CD4-positive, alpha-beta T cell (primary cell): ENCODE results near the gene ZNF367. TPM values are rescaled to one million over a fixed set of nuclear protein-coding genes. Genes with fewer than 3 reads are reported as not detected.

Experiments used
- ATAC-seq: fragments of 200-7000 bp; cut with Tn5 transposase; one replicate; pipeline ENCODE4 v1.10.0; 2022; ENCODE audit warnings: mild to moderate bottlenecking; ENCODE audit not compliant: poor library complexity
- CTCF ChIA-PET: fragments of 350-600 bp; sonication (Branson Sonifier 250); formaldehyde crosslinking; loops from one replicate; lab custom pipeline; 2021; ENCODE audit warnings: antibody characterized with exemption, inconsistent platforms; lab: Charles Lee
- POLR2A ChIA-PET: fragments of 350-600 bp; sonication (Branson Sonifier 250); formaldehyde crosslinking; loops from one replicate; lab custom pipeline; 2021; ENCODE audit warnings: antibody characterized with exemption, inconsistent platforms; lab: Charles Lee
- DNase-seq, 14 experiments: peaks; one replicate each; pipeline ENCODE4 v3.0.0-alpha.2; 2013 to 2020; ENCODE audit warnings: mixed read lengths in 2 of 14
- H3K27ac ChIP-seq, 2 donors: one replicate each; pipeline versions ENCODE4 v1.5.1 to v1.7.0; 2013; ENCODE audit warnings: low read length in 2 of 2, low read depth in 1 of 2, mild to moderate bottlenecking in 1 of 2
- H3K27me3 ChIP-seq, 2 experiments: 1 replicate in 1 of 2; 2 replicates in 1 of 2; pipeline versions ENCODE4 v1.6.1 to v1.7.0; 2013; ENCODE audit warnings: low read length in 2 of 2, control low read depth in 1 of 2, mild to moderate bottlenecking in 1 of 2, moderate library complexity in 1 of 2; ENCODE audit not compliant: insufficient read depth in 2 of 2, control insufficient read depth in 1 of 2
- H3K36me3 ChIP-seq: one replicate; pipeline ENCODE4 v1.6.1; 2013; ENCODE audit warnings: low read length, control low read depth; ENCODE audit not compliant: insufficient read depth
- H3K4me1 ChIP-seq: one replicate; pipeline ENCODE4 v1.6.1; 2013; ENCODE audit warnings: low read length, control low read depth; ENCODE audit not compliant: insufficient read depth
- H3K4me3 ChIP-seq: one replicate; pipeline ENCODE4 v1.5.1; 2013; ENCODE audit warnings: mild to moderate bottlenecking, low read length, moderate library complexity
- H3K9me3 ChIP-seq, 2 experiments: 1 replicate in 1 of 2; 2 replicates in 1 of 2; pipeline versions ENCODE4 v1.6.1 to v1.7.0; 2013; ENCODE audit warnings: low read length in 2 of 2, mild to moderate bottlenecking in 2 of 2, control low read depth in 1 of 2, moderate library complexity in 1 of 2; ENCODE audit not compliant: control insufficient read depth in 1 of 2, insufficient read depth in 1 of 2
- H3K27ac Mint-ChIP-seq: one replicate; pipeline ENCODE4 v1.8.0; 2020; ENCODE audit warnings: mixed read lengths
- H3K27me3 Mint-ChIP-seq: one replicate; pipeline ENCODE4 v1.8.0; 2021; ENCODE audit warnings: mixed read lengths
- H3K36me3 Mint-ChIP-seq: one replicate; pipeline ENCODE4 v1.8.0; 2021; ENCODE audit warnings: low read depth, mixed read lengths
- H3K4me1 Mint-ChIP-seq: one replicate; pipeline ENCODE4 v1.8.0; 2021; ENCODE audit warnings: low read depth, mixed read lengths
- H3K4me3 Mint-ChIP-seq: one replicate; pipeline ENCODE4 v1.8.0; 2020; ENCODE audit warnings: mild to moderate bottlenecking, mixed read lengths
- H3K9me3 Mint-ChIP-seq: one replicate; pipeline ENCODE4 v1.8.0; 2020; ENCODE audit warnings: mixed read lengths
- CTCF ChIP-seq: fragments of 200-600 bp; IDR thresholded peaks from one replicate; pipeline ENCODE4 v1.8.0; 2022; ENCODE audit warnings: antibody characterized with exemption, mild to moderate bottlenecking
- intact Hi-C, 2 experiments: fragments of 100-400 bp; cut with DNase I in 1 of 2; cut with micrococcal nuclease in 1 of 2; formaldehyde crosslinking; loops; one replicate each; pipeline versions ENCODE4 v1.15.1 to v1.9.0; 2023 to 2025; cut with DNase I, micrococcal nuclease
- total RNA-seq, 174 experiments: library from RNA in 2 of 174; stranded (reverse) in 2 of 174; gene quantifications; one replicate each; pipeline ENCODE4 v1.2.3 and lab custom pipeline; 2021 to 2026

ZNF367 gene
- total RNA-seq, 2 experiments from 2014 or later: 6.5 to 6.7 TPM

GRCh38 chr9:96388144-96388543, 30.0 kb downstream of the ZNF367 start:
- POLR2A ChIA-PET: no interaction called here
- DNase-seq (no peak), ATAC-seq (no peak)
- no peak for TF ChIP-seq CTCF
- H3K36me3 ChIP-seq: peaks cover 10% of the 10 kb centered on the region
- Mint-ChIP-seq H3K27me3 (no peaks in the 10 kb centered on the region), H3K27ac (no peak overlapping the region), H3K9me3 (no peaks in the 10 kb centered on the region), H3K4me1 (peaks cover 7% of the 10 kb centered on the region), H3K4me3 (no peak overlapping the region), H3K36me3 (peaks cover 34% of the 10 kb centered on the region)
- CTCF ChIA-PET: no interaction called here
- H3K27me3 ChIP-seq: no peaks in the 10 kb centered on the region
- no peaks in the 10 kb centered on the region for H3K9me3 ChIP-seq
- H3K27ac ChIP-seq: no peak overlapping the region
- no peak overlapping the region for H3K4me3 ChIP-seq
- intact Hi-C loops: no loop called here
- peaks cover 10% of the 10 kb centered on the region for H3K4me1 ChIP-seq

- TF ChIP-seq CTCF: no peak
- ChIA-PET POLR2A (interaction anchor here (1.7 kb wide), 1 partner anchor 13 kb away, joined by 4 read pairs; no protein-coding TSS in a partner anchor), CTCF (no interaction called here)
- Mint-ChIP-seq H3K36me3 (peaks cover 21% of the 10 kb centered on the region), H3K4me3 (no peak overlapping the region), H3K4me1 (peaks cover 23% of the 10 kb centered on the region), H3K9me3 (no peaks in the 10 kb centered on the region), H3K27me3 (no peaks in the 10 kb centered on the region), H3K27ac (peak overlapping the region; percentile 62)
- no peaks in the 10 kb centered on the region for H3K9me3 ChIP-seq
- ATAC-seq: no peak
- intact Hi-C loops: no loop called here
- H3K27me3 ChIP-seq: no peaks in the 10 kb centered on the region
- no peak overlapping the region for H3K27ac ChIP-seq
- no peak for DNase-seq
- H3K4me1 ChIP-seq: peaks cover 25% of the 10 kb centered on the region
- peaks cover 4% of the 10 kb centered on the region for H3K36me3 ChIP-seq
- H3K4me3 ChIP-seq: no peak overlapping the region
Observed at GRCh38 chr9:96386157-96386556, 32.0 kb downstream of the ZNF367 start.

GRCh38 chr9:96383165-96383942, 34.8 kb downstream of the ZNF367 start, which contains the start of gene SLC35D2:
Gene SLC35D2 (minus strand): TSS chr9:96383711. CDS start chr9:96383634, 77 bp downstream.
- peaks cover 27% of the 10 kb centered on the region for H3K4me1 Mint-ChIP-seq
- DNase-seq (peak in 6 of 14 experiments; percentile 4 to 45 (median 21)), ATAC-seq (peak; percentile 48)
- H3K27ac Mint-ChIP-seq: peak within 1 kb of the TSS; percentile 84
- Histone ChIP-seq H3K9me3 (no peaks in the 10 kb centered on the region), H3K27ac (no peak within 1 kb of the TSS), H3K27me3 (no peaks in the 10 kb centered on the region), H3K36me3 (peaks cover 4% of the 10 kb centered on the region), H3K4me1 (peaks cover 28% of the 10 kb centered on the region), H3K4me3 (peak within 1 kb of the TSS; percentile 54)
- H3K36me3 Mint-ChIP-seq: peaks cover 5% of the 10 kb centered on the region
- ChIA-PET POLR2A (interaction anchor here (1.0 to 1.7 kb wide), 5 partner anchors 15 to 68 kb away, joined by 3 to 7 read pairs (median 5); partner anchors contain the start of gene ZNF367), CTCF (interaction anchor here (0.7 to 1.7 kb wide), 2 partner anchors 10 to 66 kb away, joined by 3 to 4 read pairs; partner anchors contain the start of gene HABP4)
- no peak for TF ChIP-seq CTCF
- H3K9me3 Mint-ChIP-seq: no peaks in the 10 kb centered on the region
- H3K4me3 Mint-ChIP-seq: peak within 1 kb of the TSS; percentile 90
- no peaks in the 10 kb centered on the region for H3K27me3 Mint-ChIP-seq
- intact Hi-C loops: loop anchor here (5.0 kb wide), 2 partner anchors 34 to 69 kb away; partner anchors contain the start of genes ZNF367 (in 2 of the 2) and HABP4 (in 1 of the 2)
